Ovary (tissue), 9 donors: ENCODE results near the gene SNCA. TPM values are rescaled to one million over a fixed set of nuclear protein-coding genes. Genes with fewer than 3 reads are reported as not detected.

Source experiments
- DNase-seq, 5 donors: peaks; one replicate each; pipeline ENCODE4 v3.0.0-alpha.2; 2019 to 2020
- H3K27ac ChIP-seq, 2 donors: fragments of 200-600 bp; one replicate each; pipeline versions ENCODE4 v1.5.1 to v1.8.0; 2019 to 2022
- H3K27me3 ChIP-seq: fragments of 200-600 bp; one replicate; pipeline ENCODE4 v1.8.0; 2022
- H3K36me3 ChIP-seq: fragments of 200-600 bp; sonication (generic); one replicate; pipeline ENCODE4 v1.5.1; 2019
- H3K4me1 ChIP-seq: one replicate; pipeline ENCODE4 v1.8.1; 2013; ENCODE audit warnings: mild to moderate bottlenecking, moderate library complexity; ENCODE audit not compliant: insufficient read depth
- H3K4me3 ChIP-seq: fragments of 200-600 bp; sonication (generic); one replicate; pipeline ENCODE4 v1.5.1; 2017
- H3K9me3 ChIP-seq, 2 donors: fragments of 200-600 bp in 1 of 2; sonication (generic) in 1 of 2; one replicate each; pipeline versions ENCODE4 v1.5.1 to v1.8.1; 2013 to 2019; ENCODE audit warnings: mild to moderate bottlenecking in 1 of 2, moderate library complexity in 1 of 2
- CTCF ChIP-seq, 3 donors: fragments of 450-650 bp in 2 of 3; fragments of 200-600 bp in 1 of 3; IDR thresholded peaks; one replicate each; pipeline versions ENCODE4 v1.5.1 to v1.8.0; 2016 to 2022; ENCODE audit warnings: antibody characterized with exemption in 3 of 3, mild to moderate bottlenecking in 1 of 3
- EP300 ChIP-seq: sonication (generic); formaldehyde crosslinking; IDR thresholded peaks from one replicate; pipeline ENCODE4 v1.6.1; 2017; ENCODE audit warnings: antibody characterized with exemption
- POLR2A ChIP-seq: fragments of 450-650 bp; IDR thresholded peaks from one replicate; pipeline ENCODE4 v1.6.1; 2017; ENCODE audit warnings: antibody characterized with exemption, mild to moderate bottlenecking, moderate library complexity
- WGBS, 3 donors: extraction: QIAGEN DNeasy Blood & Tissue Kit in 1 of 3; methylation state at CpG; one replicate each; pipeline versions ENCODE4 v1.1.5 to v1.1.7; 2013 to 2017; 5-methylcytosine and 5-hydroxymethylcytosine counted together
- intact Hi-C, 4 donors: fragments of 100-400 bp; cut with DNase I; formaldehyde crosslinking; loops; one replicate each; pipeline versions ENCODE4 v1.11.0 to v1.15.1; 2022 to 2023
- polyA plus RNA-seq, 2 donors: library from polyadenylated mRNA; stranded (reverse); fragments of 200-250 nt in 1 of 2; fragments of 350-450 nt in 1 of 2; fragmentation: Illumina TruSeq in 1 of 2; extraction: RNeasy Lipid Tissue Mini Kit (QIAGEN cat#74804) in 1 of 2; gene quantifications; one replicate each; pipeline ENCODE4 v1.2.3, GENCODE V29; 2013 to 2014
- total RNA-seq, 7 donors: library from RNA; depleted of rRNA in 2 of 7; stranded (reverse); fragments of >200 nt in 2 of 7; fragmentation: NEBNext Ultra II Directional in 3 of 7; extraction: Animal tissue kit (Norgen Biotek cat#: 25700) in 3 of 7; gene quantifications; one replicate each; pipeline versions ENCODE4 v1.1.0 to v1.2.4, GENCODE V29; 2016 to 2023
- donor health status: DM: no; HTN: no; CAD: no; lungs with moderate emphysema.
- donor health status: DM: no; HTN: no; CAD: no.
- donor health status: Bipolar disorder and iron deficiency.
- donor health status: DM: yes; HTN: yes; CAD: no.
- donor health status: DM: no; HTN: no; CAD: no.
- donor health status: DM: yes; HTN: yes; CAD: no.

SNCA gene
- total and polyA plus RNA-seq, 9 donors, result 7.6 to 69.8 (median 24.4) TPM

DNA sequence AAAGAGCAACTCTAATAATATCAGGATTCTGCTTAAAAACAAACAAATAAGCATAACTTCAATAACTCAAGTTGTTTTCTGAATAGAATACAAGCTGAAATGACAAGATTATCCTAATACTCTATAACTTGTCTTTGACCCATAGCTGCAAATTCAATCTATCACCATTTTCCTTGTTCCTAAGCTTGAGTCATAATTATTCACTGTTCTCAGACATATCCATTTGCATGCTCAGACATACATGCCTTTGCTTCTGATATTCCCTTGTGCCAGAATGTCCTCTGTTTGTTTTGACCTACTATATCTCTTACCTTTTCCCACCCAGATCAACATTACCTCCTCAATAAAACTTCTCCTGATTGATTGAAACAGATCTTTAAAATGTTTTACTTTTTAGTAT, 109.7 kb downstream of the SNCA start:
- H3K9me3 ChIP-seq, result no peaks in the 10 kb centered on the region
- H3K27ac ChIP-seq, result no peak overlapping the region
- no peaks in the 10 kb centered on the region for H3K36me3 ChIP-seq
- no peaks in the 10 kb centered on the region for H3K4me1 ChIP-seq
- DNase-seq, result no peak
- TF ChIP-seq POLR2A (no peak), EP300 (no peak), CTCF (IDR thresholded peaks at IDR 0.05) (no peak)
- intact Hi-C loops, result no loop called here
- no peaks in the 10 kb centered on the region for H3K27me3 ChIP-seq
- H3K4me3 ChIP-seq, result no peak overlapping the region

- Histone ChIP-seq H3K36me3 (no peaks in the 10 kb centered on the region), H3K27me3 (no peaks in the 10 kb centered on the region), H3K27ac (no peak overlapping the region), H3K9me3 (no peaks in the 10 kb centered on the region), H3K4me1 (no peaks in the 10 kb centered on the region), H3K4me3 (no peak overlapping the region)
- no peak for DNase-seq
- WGBS, 3 donors, result 80 to 86% (median 80%) methylated on average over 5 of the region's 5 CpGs
- TF ChIP-seq EP300 (no peak), POLR2A (no peak), CTCF (IDR thresholded peaks at IDR 0.05) (no peak)
- intact Hi-C loops, result no loop called here
Observed at GRCh38 chr4:89725268-89725667, 111.7 kb downstream of the SNCA start.

- Histone ChIP-seq H3K27me3 (no peaks in the 10 kb centered on the region), H3K27ac (no peak overlapping the region), H3K36me3 (no peaks in the 10 kb centered on the region), H3K4me3 (no peak overlapping the region), H3K9me3 (no peaks in the 10 kb centered on the region), H3K4me1 (no peaks in the 10 kb centered on the region)
- TF ChIP-seq EP300 (no peak), POLR2A (no peak), CTCF (IDR thresholded peaks at IDR 0.05) (no peak)
- 94 to 98% (median 98%) methylated on average over 2 of the region's 2 CpGs for WGBS, 3 donors
- no peak for DNase-seq
- intact Hi-C loops, result no loop called here
Observed at GRCh38 chr4:89724716-89725115, 112.2 kb downstream of the SNCA start.

- intact Hi-C loops, result no loop called here
Observed at GRCh38 chr4:89723096-89723495, 113.9 kb downstream of the SNCA start.

More at GRCh38 chr4:89723096-89723495, 113.9 kb downstream of the SNCA start:
- Histone ChIP-seq H3K36me3 (no peaks in the 10 kb centered on the region), H3K4me3 (no peak overlapping the region), H3K27ac (no peak overlapping the region), H3K9me3 (no peaks in the 10 kb centered on the region), H3K4me1 (no peaks in the 10 kb centered on the region), H3K27me3 (no peaks in the 10 kb centered on the region)
- 51 to 82% (median 61%) methylated on average over 5 of the region's 5 CpGs for WGBS, 3 donors
- no peak for DNase-seq
- TF ChIP-seq CTCF (IDR thresholded peaks at IDR 0.05), result no peak
- TF ChIP-seq EP300, result no peak
- TF ChIP-seq POLR2A, result no peak
